ENCODE measurements around the gene SCN4A. TPM values are rescaled to one million over a fixed set of nuclear protein-coding genes. Genes with fewer than 3 reads are reported as not detected.

Gene SCN4A
- total and polyA plus RNA-seq, 2 of the 13 experiments (the other 11 are each of a cell fraction or from before 2014, with no cell fraction given), result 0.02 to 0.03 TPM

GRCh38 chr17:64006361-64007088, 33.8 kb upstream of the SCN4A start (continued):
- TF ChIP-seq HMGXB4 (CRISPR knock-in tag; IDR thresholded peaks at IDR 0.05; ENCODE audit: borderline replicate concordance in 1 of 2, low read depth in 1 of 2) (peak in 1 of 2 experiments; percentile 16; a peak in 1 of 4 replicates), THAP11 (CRISPR knock-in tag; IDR thresholded peaks at IDR 0.05) (peak; percentile 43), TMF1 (CRISPR knock-in tag; IDR thresholded peaks at IDR 0.05; ENCODE audit: low read depth) (no peak), ZKSCAN1 (IDR thresholded peaks at IDR 0.05; ENCODE audit: low read length) (no peak), HNF1B (CRISPR knock-in tag; IDR thresholded peaks at IDR 0.05) (peak; percentile 43; the same call in 1 of the 2 replicates), NFIB (CRISPR knock-in tag; IDR thresholded peaks at IDR 0.05; ENCODE audit: borderline replicate concordance) (no peak), FOXC1 (CRISPR knock-in tag; IDR thresholded peaks at IDR 0.05; ENCODE audit: borderline replicate concordance) (peak; percentile 66), REXO4 (CRISPR knock-in tag; IDR thresholded peaks at IDR 0.05; ENCODE audit: borderline replicate concordance) (no peak)
- TF ChIP-seq, protein P1, sequence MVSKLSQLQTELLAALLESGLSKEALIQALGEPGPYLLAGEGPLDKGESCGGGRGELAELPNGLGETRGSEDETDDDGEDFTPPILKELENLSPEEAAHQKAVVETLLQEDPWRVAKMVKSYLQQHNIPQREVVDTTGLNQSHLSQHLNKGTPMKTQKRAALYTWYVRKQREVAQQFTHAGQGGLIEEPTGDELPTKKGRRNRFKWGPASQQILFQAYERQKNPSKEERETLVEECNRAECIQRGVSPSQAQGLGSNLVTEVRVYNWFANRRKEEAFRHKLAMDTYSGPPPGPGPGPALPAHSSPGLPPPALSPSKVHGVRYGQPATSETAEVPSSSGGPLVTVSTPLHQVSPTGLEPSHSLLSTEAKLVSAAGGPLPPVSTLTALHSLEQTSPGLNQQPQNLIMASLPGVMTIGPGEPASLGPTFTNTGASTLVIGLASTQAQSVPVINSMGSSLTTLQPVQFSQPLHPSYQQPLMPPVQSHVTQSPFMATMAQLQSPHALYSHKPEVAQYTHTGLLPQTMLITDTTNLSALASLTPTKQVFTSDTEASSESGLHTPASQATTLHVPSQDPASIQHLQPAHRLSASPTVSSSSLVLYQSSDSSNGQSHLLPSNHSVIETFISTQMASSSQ (IDR thresholded peaks at IDR 0.05; ENCODE audit: low read depth), result no peak
- TF ChIP-seq, protein P1 (CRISPR knock-in tag; IDR thresholded peaks at IDR 0.05; ENCODE audit: borderline replicate concordance), result no peak; the same call in 1 of the 2 replicates
- TF ChIP-seq, protein P2, sequence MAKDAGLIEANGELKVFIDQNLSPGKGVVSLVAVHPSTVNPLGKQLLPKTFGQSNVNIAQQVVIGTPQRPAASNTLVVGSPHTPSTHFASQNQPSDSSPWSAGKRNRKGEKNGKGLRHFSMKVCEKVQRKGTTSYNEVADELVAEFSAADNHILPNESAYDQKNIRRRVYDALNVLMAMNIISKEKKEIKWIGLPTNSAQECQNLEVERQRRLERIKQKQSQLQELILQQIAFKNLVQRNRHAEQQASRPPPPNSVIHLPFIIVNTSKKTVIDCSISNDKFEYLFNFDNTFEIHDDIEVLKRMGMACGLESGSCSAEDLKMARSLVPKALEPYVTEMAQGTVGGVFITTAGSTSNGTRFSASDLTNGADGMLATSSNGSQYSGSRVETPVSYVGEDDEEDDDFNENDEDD (CRISPR knock-in tag; IDR thresholded peaks at IDR 0.05; ENCODE audit: borderline replicate concordance), result 0 out of 2 replicates have a peak, but pooled peaks have one; percentile 26
- TF ChIP-seq, protein P3, sequence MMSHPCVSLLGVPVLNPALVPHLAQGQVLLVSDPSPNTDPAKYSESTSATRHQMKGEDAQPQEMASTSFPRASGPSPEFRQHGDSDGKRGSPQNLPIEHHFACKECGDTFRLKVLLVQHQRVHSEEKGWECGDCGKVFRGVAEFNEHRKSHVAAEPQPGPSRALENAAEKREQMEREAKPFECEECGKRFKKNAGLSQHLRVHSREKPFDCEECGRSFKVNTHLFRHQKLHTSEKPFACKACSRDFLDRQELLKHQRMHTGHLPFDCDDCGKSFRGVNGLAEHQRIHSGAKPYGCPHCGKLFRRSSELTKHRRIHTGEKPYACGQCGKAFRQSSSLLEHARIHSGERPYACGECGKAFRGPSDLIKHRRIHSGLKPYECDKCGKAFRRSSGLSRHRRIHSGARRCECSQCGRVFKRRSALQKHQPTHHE (CRISPR knock-in tag; IDR thresholded peaks at IDR 0.05; ENCODE audit: borderline replicate concordance), result no peak
- TF ChIP-seq, protein P4, sequence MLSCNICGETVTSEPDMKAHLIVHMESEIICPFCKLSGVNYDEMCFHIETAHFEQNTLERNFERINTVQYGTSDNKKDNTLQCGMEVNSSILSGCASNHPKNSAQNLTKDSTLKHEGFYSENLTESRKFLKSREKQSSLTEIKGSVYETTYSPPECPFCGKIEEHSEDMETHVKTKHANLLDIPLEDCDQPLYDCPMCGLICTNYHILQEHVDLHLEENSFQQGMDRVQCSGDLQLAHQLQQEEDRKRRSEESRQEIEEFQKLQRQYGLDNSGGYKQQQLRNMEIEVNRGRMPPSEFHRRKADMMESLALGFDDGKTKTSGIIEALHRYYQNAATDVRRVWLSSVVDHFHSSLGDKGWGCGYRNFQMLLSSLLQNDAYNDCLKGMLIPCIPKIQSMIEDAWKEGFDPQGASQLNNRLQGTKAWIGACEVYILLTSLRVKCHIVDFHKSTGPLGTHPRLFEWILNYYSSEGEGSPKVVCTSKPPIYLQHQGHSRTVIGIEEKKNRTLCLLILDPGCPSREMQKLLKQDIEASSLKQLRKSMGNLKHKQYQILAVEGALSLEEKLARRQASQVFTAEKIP (CRISPR knock-in tag; IDR thresholded peaks at IDR 0.05; ENCODE audit: borderline replicate concordance), result no peak
- TF ChIP-seq, protein P5, sequence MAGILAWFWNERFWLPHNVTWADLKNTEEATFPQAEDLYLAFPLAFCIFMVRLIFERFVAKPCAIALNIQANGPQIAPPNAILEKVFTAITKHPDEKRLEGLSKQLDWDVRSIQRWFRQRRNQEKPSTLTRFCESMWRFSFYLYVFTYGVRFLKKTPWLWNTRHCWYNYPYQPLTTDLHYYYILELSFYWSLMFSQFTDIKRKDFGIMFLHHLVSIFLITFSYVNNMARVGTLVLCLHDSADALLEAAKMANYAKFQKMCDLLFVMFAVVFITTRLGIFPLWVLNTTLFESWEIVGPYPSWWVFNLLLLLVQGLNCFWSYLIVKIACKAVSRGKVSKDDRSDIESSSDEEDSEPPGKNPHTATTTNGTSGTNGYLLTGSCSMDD (CRISPR knock-in tag; IDR thresholded peaks at IDR 0.05), result no peak

Measured in HepG2 (cell line).